GM18508 (cell line): ENCODE data around the gene DAD1.
A peak's percentile ranks its signal among the peaks of the same experiment; 100 is the strongest.

Source experiments
- ATAC-seq: cut with Tn5 transposase; IDR thresholded peaks from one replicate; pipeline ENCODE4 v1.9.1; 2021; ENCODE audit warnings: moderate number of reproducible peaks; ENCODE audit not compliant: insufficient read depth, unreplicated experiment

DAD1 gene

DNA sequence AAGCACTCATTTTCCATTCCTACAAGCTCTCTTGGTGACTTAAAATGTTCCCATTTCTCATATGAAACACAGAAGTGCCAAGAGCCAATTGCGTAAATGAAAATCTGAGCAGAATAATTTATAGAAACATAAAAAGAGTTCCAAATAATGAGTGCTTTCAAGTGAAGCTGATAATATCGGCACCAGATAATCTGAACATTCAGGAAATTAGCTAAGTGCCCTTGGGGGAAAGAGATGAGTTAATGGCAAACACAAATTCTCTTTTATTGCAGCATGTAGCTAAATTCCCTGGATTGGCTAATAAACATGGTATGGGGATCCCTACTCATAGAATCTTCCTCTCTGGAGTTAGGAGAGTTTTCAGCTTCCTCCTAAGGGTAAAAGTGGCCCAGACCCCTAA is 46.7 kb downstream of the DAD1 start:
- no peak for ATAC-seq

DNA sequence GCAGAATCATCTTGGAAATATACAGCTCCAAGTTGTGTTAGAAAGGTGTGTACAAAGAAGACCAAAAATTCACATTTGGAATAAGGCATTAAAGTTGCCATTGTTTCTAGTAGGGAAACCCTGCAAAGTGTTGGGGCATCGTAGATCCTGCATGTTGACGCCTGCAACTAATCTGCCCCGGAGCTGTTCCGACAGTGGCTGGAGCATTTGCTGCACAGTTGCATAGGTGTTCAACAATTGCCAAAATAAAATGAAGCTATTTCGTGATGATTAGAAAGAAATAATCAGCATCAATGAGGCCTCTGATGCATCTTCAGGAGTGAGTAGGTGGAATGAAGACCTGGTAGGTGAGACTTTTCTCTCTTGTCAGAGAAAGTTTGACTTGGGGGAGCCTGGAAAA is 47.3 kb downstream of the DAD1 start:
- no peak for ATAC-seq

DNA sequence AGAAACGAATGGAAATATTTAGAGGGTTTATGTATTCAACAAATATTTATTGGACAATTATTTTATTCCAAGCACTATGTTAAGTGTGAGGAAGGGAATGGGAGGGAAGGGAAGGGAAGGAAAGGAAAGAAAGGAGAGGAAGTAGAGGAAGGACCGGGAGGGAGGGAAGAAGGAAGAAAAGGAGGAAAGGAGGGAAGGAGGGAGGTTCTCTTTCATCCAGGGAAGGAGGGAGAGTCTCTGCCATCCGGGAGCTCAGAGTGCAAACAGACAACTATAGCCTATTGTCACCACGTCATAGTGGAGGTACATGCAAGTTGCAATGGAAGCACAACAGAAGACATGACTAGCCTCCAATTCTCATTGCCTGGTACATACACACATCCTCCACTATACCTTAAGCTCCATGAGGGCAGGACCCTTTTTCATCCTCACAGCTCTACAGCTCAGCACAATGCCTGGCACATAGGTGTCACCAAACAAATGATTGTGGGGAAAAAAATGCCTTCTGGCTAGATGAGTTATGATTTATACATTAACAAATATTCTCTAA is 48.1 kb downstream of the DAD1 start:
- ATAC-seq: no peak

DNA sequence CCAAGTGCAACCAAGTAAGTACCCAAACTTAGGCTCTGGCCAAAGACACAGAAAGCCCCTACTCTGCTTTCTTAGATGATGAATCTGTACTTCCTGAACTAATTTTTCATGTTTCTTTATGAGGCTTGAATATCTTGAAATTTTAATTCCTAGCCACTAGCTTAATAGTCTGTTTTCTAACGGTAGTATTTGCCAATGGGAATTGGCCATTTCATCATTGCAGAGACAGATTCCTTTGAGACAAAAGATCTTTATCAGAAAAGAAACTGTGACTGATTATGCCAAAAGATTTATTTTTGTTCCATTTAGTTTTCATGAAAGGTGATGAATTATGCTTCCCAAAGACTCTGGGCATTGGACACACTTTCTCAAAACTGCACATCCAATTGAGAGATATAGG is 48.7 kb downstream of the DAD1 start:
- ATAC-seq: no peak

GRCh38 chr14:22539831-22540230 is 49.2 kb downstream of the DAD1 start:
- ATAC-seq: no peak

- no peak for ATAC-seq
Observed at GRCh38 chr14:22538671-22539228, 50.3 kb downstream of the DAD1 start.

DNA sequence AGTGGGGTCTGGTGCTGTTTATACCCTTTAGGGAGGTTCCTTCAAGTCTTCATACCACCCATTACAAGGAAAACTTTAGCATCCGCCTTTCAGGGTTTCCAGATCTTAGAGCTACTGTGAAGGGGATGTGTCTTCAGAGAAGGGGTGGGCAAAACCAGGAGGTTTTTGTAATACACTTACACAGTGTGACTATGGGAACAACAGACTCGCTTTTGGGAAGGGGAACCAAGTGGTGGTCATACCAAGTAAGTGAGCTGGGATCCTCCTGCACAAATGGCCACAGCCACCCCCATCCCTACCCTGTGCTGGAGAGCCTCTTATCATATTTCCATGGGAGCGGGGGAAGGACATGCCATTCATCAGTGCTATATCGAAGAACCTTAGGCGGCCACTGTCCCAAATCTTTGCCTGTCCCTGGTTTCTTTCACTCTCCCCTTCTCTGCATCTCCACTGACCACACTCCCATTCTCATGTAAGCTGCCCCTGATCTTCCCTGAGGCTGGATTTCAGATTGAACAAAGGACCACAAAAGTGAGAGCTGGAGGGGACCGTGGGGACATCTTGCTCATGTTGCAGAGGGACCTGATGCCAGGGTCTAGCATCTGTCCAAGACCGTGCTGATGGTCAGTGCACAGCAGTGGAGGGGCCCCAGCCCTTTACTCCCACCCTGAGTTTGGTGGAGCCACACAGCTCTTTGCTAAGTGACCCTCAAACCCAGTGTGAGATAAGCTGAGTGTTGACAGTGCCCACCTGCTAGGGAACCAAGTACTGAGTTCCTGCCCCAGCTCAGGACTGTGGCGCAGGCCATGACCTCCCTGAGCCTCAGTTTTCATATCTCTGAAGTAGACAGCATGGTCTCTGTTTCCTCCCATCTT is 51.4 kb downstream of the DAD1 start:
- no peak for ATAC-seq

- peak; percentile 46 for ATAC-seq
Observed at GRCh38 chr14:22536853-22537338, 52.1 kb downstream of the DAD1 start.

DNA sequence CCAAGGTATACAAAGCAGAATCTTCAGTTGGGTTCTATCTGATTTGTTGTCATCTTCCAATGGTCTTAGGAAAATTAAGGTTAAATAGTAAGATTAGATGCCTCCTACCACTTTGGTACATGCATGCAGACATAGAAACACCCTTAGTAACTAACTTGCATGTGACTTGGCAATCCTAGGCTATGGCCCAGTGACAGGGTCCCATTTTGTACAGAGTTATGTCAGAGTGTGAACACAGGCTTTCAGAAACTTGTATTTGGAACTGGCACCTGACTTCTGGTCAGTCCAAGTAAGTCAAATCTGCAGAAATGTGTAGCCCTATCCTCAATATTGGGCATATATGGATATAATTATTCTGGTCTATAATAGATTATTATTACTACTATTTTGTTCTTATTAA is 53.1 kb downstream of the DAD1 start:
- no peak for ATAC-seq

DNA sequence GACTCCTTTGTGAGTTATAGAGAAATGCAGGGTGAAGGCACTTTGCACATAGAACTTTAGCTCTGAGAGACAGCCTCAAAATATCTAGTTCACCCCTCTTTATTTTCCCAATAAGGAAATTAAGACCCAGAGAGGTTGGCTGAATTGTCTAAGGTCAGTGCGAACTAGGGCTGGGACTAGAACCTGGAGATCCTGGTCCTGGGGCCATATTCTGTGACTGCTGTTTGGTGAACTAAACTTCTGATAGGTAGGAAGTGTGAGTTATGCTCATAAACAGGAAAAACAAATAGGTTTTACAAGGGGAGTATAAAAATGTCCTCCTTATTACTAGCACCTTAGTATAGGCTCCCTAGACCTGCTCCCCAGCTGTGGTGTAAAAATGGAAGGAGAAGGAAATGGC is 53.9 kb downstream of the DAD1 start:
- no peak for ATAC-seq

DNA sequence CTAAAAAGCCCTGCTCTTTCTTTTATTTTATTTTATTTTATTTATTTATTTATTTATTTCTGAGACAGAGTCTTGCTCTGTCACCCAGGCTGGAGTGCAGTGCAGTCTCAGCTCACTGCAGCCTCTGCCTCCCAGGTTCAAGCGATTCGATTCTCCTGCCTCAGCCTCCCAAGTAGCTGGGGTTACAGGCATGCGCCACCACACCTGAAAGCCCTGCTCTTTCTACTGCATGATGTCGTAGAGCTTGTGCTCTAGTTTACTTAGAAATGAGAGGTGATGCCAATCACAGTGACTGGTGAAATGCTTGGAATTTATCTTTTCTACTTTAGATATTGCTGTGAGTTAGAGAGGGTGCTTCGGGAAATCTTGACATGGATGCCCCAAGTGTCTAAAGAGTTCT is 54.5 kb downstream of the DAD1 start:
- no peak for ATAC-seq

DNA sequence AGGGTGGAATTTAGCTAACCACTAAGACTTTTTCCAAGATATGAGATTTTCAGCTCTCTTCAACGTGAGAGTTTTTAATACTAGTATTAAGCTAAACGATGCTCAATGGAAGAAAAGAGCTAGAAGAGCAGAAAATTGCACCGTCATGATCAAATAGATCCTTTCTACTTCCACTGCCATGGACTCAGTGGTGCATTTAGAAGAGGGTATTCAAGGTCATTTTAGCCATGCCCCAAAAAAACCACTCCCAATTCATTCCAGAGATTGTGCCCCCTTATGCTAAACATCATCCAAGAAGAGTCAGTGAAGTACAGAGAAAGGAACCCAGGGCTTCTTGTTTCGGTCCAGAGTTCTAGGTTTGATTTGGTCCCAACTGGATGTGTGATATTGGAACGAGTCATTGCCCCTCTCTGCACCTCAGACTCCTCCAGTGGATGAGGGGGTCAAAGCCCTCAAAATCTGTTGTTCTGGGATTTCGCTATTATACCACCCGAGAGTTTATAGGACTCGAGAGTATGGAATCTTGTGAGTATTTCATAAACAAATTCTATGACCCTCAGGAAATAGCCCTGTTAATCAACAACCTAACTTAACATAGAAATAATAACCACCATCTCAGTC is 55.2 kb downstream of the DAD1 start:
- no peak for ATAC-seq

DNA sequence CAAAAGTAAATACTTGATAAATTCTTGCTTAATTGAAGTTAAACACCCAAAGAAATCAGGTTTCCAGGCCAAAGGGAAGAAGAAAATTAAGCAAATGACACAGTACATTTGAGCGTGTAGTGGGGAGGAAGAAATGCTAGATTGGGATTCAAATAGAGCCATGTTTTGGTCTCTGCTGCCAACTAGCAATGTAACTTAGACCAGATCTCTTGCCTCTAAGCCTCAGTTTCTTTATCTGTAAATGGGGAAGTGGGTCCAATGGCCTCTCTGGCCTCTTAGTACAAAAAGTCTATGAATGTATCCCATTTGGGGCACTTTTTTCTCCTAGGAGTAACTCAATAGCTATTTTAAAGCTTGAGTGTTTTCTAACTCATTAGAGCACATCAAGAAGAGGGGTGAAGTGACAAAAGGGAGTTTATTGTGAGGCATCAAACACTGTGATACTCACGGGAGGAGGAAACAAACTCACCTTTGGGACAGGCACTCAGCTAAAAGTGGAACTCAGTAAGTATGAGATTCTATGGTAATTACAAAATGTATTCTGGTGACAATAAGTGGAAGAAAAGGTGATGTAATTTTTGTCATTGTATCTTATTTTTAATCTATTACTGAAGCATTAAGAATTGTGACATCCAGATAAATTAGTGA is 55.8 kb downstream of the DAD1 start:
- ATAC-seq: no peak

DNA sequence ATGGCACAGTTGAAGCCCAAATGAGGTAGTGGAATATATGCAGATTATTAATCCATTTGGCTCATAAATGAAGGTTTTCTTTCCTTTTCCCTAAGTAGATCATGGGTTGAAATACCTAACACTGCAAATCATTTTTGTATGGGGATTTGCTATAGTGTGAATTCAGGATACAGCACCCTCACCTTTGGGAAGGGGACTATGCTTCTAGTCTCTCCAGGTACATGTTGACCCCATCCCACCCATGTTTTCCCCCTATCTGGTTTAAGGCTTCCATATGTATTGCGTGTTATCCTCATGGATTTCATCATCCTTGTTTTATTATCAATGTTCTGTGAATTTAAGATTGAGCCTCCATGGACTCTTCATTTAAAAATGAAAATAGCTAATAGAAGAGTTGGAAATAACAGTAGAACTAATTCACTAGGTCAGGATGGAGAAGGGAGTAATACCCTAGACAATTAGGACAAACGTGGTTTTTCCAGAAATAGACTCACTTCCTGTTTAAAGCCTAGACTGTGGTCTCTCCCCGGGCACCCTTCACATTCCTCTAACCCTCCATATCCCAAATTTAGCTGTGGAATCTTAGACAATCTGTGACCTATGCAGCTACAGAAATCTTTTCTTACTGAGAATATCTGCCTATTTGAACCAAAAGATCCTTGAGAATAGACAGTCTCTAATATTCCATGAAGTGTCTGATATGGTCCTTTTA is 56.5 kb downstream of the DAD1 start:
- ATAC-seq: no peak

GRCh38 chr14:22531451-22532344 is 57.3 kb downstream of the DAD1 start:
- ATAC-seq: peak; percentile 49

GRCh38 chr14:22530127-22530526 is 58.9 kb downstream of the DAD1 start:
- ATAC-seq: no peak

DNA sequence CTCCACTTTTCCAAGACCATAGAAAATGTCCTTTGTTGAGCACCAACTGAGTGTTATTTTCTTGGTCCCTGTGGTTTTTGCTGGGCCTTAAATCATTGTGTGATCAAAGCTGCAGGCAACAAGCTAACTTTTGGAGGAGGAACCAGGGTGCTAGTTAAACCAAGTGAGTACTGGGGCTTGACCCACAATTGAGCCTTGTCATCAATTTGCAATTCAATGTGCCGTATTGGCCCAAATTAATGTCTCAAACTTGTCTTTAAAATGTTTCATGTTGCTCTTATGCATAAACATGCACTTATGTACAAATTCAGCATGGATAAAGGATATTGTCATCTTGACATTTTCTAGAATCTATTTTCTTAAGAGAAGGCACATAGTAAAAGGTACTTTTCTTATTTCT is 62.3 kb downstream of the DAD1 start:
- no peak for ATAC-seq

- ATAC-seq: no peak
Observed at GRCh38 chr14:22526218-22526617, 62.8 kb downstream of the DAD1 start.

GRCh38 chr14:22524784-22525161 is 64.3 kb downstream of the DAD1 start:
- ATAC-seq: no peak
